ENCODE data around the gene HMGN1.

The HMGN1 gene

DNA sequence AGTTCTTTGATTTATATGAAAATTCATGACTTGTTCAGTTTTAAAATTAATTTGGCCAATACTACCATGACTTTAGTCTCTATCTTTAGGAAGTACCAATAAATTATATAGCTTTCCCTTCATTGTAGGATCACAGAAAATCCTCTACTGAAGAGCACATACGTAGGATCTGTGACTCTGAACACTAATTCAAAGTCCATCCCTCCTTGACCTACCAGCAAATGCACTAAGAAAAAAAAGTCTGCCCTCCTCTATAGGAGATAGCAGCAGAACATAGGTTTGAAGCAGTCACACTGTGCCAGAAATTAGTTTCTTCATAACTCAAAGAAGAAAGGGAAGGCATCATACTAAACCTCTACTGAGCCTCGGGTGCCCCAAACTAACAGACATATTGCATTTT, 52.0 kb downstream of the HMGN1 start:
- no peak for DNase-seq (ENCODE audit: low spot score)

All from LoVo (cell line).